GM23338 (cell line): ENCODE data around the gene ABCA7. TPM values are rescaled to one million over a fixed set of nuclear protein-coding genes. Genes with fewer than 3 reads are reported as not detected.

Experiments
- ATAC-seq: fragments of 200-7000 bp; cut with Tn5 transposase; 3 replicates; pipeline ENCODE4 v1.9.1; 2020
- DNase-seq: peaks from one replicate; pipeline ENCODE4 v3.0.0-alpha.2; 2015; ENCODE audit warnings: low spot score
- H2AFZ ChIP-seq: fragments of 200-600 bp; sonication (generic); 2 replicates; pipeline ENCODE4 v1.8.0; 2016; ENCODE audit warnings: antibody characterized with exemption, mild to moderate bottlenecking, moderate library complexity
- H3F3A ChIP-seq: fragments of 200-600 bp; sonication (generic); replicated peaks from 2 replicates; pipeline ENCODE4 v1.8.0; 2017; ENCODE audit warnings: antibody characterized with exemption, mixed run types, low read depth
- H3K27ac ChIP-seq: fragments of 200-600 bp; sonication (generic); 2 replicates; pipeline ENCODE4 v1.6.1; 2016; ENCODE audit warnings: low read depth
- H3K27me3 ChIP-seq: fragments of 200-600 bp; sonication (generic); 2 replicates; pipeline ENCODE4 v1.8.0; 2016; ENCODE audit warnings: mild to moderate bottlenecking, mixed run types, moderate library complexity; ENCODE audit not compliant: insufficient read depth
- H3K36me3 ChIP-seq: fragments of 200-600 bp; sonication (generic); 2 replicates; pipeline ENCODE4 v1.8.0; 2016; ENCODE audit warnings: mild to moderate bottlenecking; ENCODE audit not compliant: insufficient read depth
- H3K4me1 ChIP-seq: fragments of 200-600 bp; sonication (generic); 2 replicates; pipeline ENCODE4 v1.8.0; 2016; ENCODE audit warnings: mild to moderate bottlenecking, moderate library complexity; ENCODE audit not compliant: insufficient read depth
- H3K4me2 ChIP-seq: fragments of 200-600 bp; sonication (generic); 2 replicates; pipeline ENCODE4 v1.7.1; 2017; ENCODE audit warnings: mixed run types
- H3K4me3 ChIP-seq: fragments of 200-600 bp; sonication (generic); 2 replicates; pipeline ENCODE4 v1.6.1; 2016; ENCODE audit warnings: mixed run types
- H3K79me2 ChIP-seq: fragments of 200-600 bp; sonication (generic); replicated peaks from 2 replicates; pipeline ENCODE4 v1.8.0; 2017; ENCODE audit warnings: mild to moderate bottlenecking; ENCODE audit not compliant: insufficient read depth
- H3K9me2 ChIP-seq: fragments of 200-600 bp; sonication (generic); 2 replicates; pipeline ENCODE4 v1.8.0; 2017; ENCODE audit not compliant: insufficient read depth
- H4K20me1 ChIP-seq: fragments of 200-600 bp; sonication (generic); replicated peaks from 2 replicates; pipeline ENCODE4 v1.8.0; 2017; ENCODE audit warnings: mild to moderate bottlenecking; ENCODE audit not compliant: insufficient read depth
- H3K27ac Mint-ChIP-seq: 2 replicates; pipeline ENCODE4 v1.8.0; 2020; ENCODE audit warnings: inconsistent platforms, mild to moderate bottlenecking, moderate library complexity, mixed read lengths
- H3K27me3 Mint-ChIP-seq: 3 replicates; pipeline ENCODE4 v1.8.0; 2022; ENCODE audit warnings: low read depth, mild to moderate bottlenecking, moderate library complexity, mixed read lengths, inconsistent platforms; ENCODE audit not compliant: insufficient read depth, poor library complexity
- H3K36me3 Mint-ChIP-seq: 3 replicates; pipeline ENCODE4 v1.8.0; 2021; ENCODE audit warnings: low read depth, mild to moderate bottlenecking, inconsistent platforms, moderate library complexity, mixed read lengths
- H3K4me1 Mint-ChIP-seq: 3 replicates; pipeline ENCODE4 v1.8.0; 2020; ENCODE audit warnings: mild to moderate bottlenecking, inconsistent platforms, mixed read lengths
- H3K4me3 Mint-ChIP-seq: 3 replicates; pipeline ENCODE4 v1.8.0; 2021; ENCODE audit warnings: moderate library complexity, mild to moderate bottlenecking, inconsistent platforms, mixed read lengths
- H3K9me3 Mint-ChIP-seq: 3 replicates; pipeline ENCODE4 v1.8.0; 2020; ENCODE audit warnings: moderate library complexity, mild to moderate bottlenecking, inconsistent platforms, mixed read lengths
- CREB1 ChIP-seq: fragments of 250-450 bp; sonication (Bioruptor Pico); IDR thresholded peaks from 2 replicates; pipeline ENCODE4 v1.5.0; 2020; ENCODE audit warnings: low read depth, mild to moderate bottlenecking, moderate library complexity
- EZH2 ChIP-seq: fragments of 200-600 bp; sonication (generic); IDR thresholded peaks from one replicate; pipeline ENCODE4 v1.8.0; 2017; ENCODE audit warnings: antibody characterized with exemption, mild to moderate bottlenecking, low read depth; ENCODE audit not compliant: unreplicated experiment
- EZH2phosphoT487 ChIP-seq: fragments of 200-600 bp; sonication (generic); IDR thresholded peaks from one replicate; pipeline ENCODE4 v1.8.1; 2018; ENCODE audit warnings: antibody characterized with exemption; ENCODE audit not compliant: unreplicated experiment
- NANOG ChIP-seq: IDR thresholded peaks from 2 replicates; pipeline ENCODE4 v1.6.1; 2016; ENCODE audit warnings: antibody characterized with exemption, borderline replicate concordance
- POLR2AphosphoS5 ChIP-seq: IDR thresholded peaks from 2 replicates; pipeline ENCODE4 v1.6.1; 2016; ENCODE audit warnings: antibody characterized with exemption, low read depth
- STAT1 ChIP-seq: IDR thresholded peaks from one replicate; pipeline ENCODE4 v1.6.1; 2016; ENCODE audit warnings: antibody characterized with exemption; ENCODE audit not compliant: unreplicated experiment
- ZNF114 ChIP-seq: fragments of 250-450 bp; sonication (Bioruptor Pico); IDR thresholded peaks from 2 replicates; pipeline ENCODE4 v1.5.0; 2020; ENCODE audit warnings: mild to moderate bottlenecking, moderate library complexity
- ZNF331 ChIP-seq: fragments of 250-450 bp; sonication (Bioruptor Pico); IDR thresholded peaks from 2 replicates; pipeline ENCODE4 v1.5.0; 2020; ENCODE audit warnings: low read depth, mild to moderate bottlenecking, moderate library complexity
- polyA plus RNA-seq: library from polyadenylated mRNA; unstranded; fragments of >200 nt; fragmentation: Nextera tagmentation; extraction: Ambion mirVana; gene quantifications from 2 replicates; pipeline ENCODE4 v1.2.1, GENCODE V29; 2016
- total RNA-seq: library from RNA; depleted of rRNA; stranded (reverse); fragments of >200 nt; shearing (Covaris generic); gene quantifications from 2 replicates; pipeline ENCODE4 v1.2.3, GENCODE V29; 2014
- TF ChIP-seq, protein P1 (sequence below), 2 experiments: fragments of 200-600 bp in 1 of 2; sonication (generic) in 1 of 2; conservative IDR thresholded peaks; 2 replicates each; pipeline versions ENCODE4 v1.5.1 to v1.6.1; 2016 to 2017; ENCODE audit warnings: antibody characterized with exemption in 2 of 2, low read depth in 2 of 2, mild to moderate bottlenecking in 2 of 2, moderate library complexity in 1 of 2
- TF ChIP-seq, protein P2 (sequence below): fragments of 250-450 bp; sonication (Bioruptor Pico); IDR thresholded peaks from 2 replicates; pipeline ENCODE4 v1.5.0; 2020; ENCODE audit warnings: mild to moderate bottlenecking, moderate library complexity
- TF ChIP-seq, protein P3 (sequence below): IDR thresholded peaks from one replicate; pipeline ENCODE4 v1.6.1; 2018; ENCODE audit warnings: antibody characterized with exemption; ENCODE audit not compliant: unreplicated experiment

ABCA7 gene
- total and polyA plus RNA-seq, 2 experiments from 2014 or later: 22.2 to 27.4 TPM

DNA sequence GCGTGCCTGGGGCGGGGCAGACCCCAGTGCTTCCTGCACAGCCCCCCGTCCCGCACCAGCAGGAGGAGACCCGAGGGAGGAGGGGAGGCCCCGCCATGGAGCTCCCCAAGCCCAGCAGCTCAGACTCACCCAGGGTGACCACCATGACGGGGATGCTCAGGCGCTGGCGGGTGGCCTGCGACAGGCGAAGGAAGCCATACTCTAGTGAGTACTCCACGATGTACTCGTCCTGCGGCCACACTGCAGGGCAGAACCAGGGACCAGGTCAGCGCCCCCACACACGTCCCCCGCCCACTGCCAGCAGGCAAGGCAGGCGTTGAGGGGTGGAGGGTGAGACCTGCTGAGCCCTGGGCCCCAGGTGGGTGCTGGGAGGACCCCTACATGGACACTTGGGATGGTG, 27.6 kb upstream of the ABCA7 start:
- Mint-ChIP-seq H3K4me1 (peaks cover 17% of the 10 kb centered on the region), H3K9me3 (no peaks in the 10 kb centered on the region), H3K27ac (no peak overlapping the region), H3K27me3 (peaks cover 7% of the 10 kb centered on the region), H3K36me3 (peaks cover 3% of the 10 kb centered on the region; the same call in 2 of the 3 replicates), H3K4me3 (no peak overlapping the region)
- Histone ChIP-seq H3K4me3 (no peak overlapping the region), H3K27me3 (no peaks in the 10 kb centered on the region), H3K79me2 (peaks cover 37% of the 10 kb centered on the region), H3F3A (peaks cover 6% of the 10 kb centered on the region; the same call in 1 of the 2 replicates), H3K36me3 (no peaks in the 10 kb centered on the region), H3K4me1 (peaks cover 5% of the 10 kb centered on the region; the same call in 1 of the 2 replicates), H2AFZ (no peak overlapping the region), H3K4me2 (no peak overlapping the region), H3K27ac (no peak overlapping the region), H3K9me2 (no peaks in the 10 kb centered on the region), H4K20me1 (peaks cover 18% of the 10 kb centered on the region)
- TF ChIP-seq NANOG: no peak
- TF ChIP-seq POLR2AphosphoS5: no peak
- TF ChIP-seq ZNF114 (CRISPR knock-in tag): no peak
- DNase-seq: no peak
- no peak for ATAC-seq

DNA sequence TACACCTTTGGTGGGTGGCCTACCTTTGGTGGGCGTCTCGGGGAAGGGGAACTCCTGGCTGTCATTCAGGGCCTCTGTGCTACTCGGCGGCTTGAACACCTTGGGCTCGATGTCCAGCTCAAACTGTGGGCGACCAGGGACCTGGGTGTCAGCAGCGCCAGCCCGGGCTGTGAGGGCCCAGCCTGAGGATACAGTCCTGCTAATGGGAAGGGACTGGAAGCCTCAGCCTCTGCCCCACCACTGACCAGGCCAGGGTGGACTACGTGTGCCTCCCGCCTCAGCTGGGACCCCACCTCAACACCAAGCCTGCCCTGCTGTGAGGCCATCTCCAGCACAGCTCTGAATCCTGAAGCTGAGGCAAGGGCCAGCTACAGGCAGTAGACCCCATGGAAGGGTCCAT, 26.7 kb upstream of the ABCA7 start:
- H3K36me3 Mint-ChIP-seq: peaks cover 3% of the 10 kb centered on the region; the same call in 2 of the 3 replicates
- no peak overlapping the region for H3K27ac Mint-ChIP-seq
- Histone ChIP-seq H4K20me1 (peaks cover 23% of the 10 kb centered on the region), H3K9me2 (no peaks in the 10 kb centered on the region), H3K27ac (no peak overlapping the region), H3K79me2 (peaks cover 46% of the 10 kb centered on the region), H3K4me1 (peaks cover 6% of the 10 kb centered on the region; the same call in 1 of the 2 replicates), H3F3A (peaks cover 6% of the 10 kb centered on the region; the same call in 1 of the 2 replicates), H3K4me3 (no peak overlapping the region), H3K27me3 (no peaks in the 10 kb centered on the region), H3K36me3 (no peaks in the 10 kb centered on the region), H2AFZ (no peak overlapping the region), H3K4me2 (no peak overlapping the region)
- DNase-seq (no peak), ATAC-seq (no peak)
- H3K9me3 Mint-ChIP-seq: no peaks in the 10 kb centered on the region
- peaks cover 23% of the 10 kb centered on the region for H3K4me1 Mint-ChIP-seq
- no peak overlapping the region for H3K4me3 Mint-ChIP-seq
- peaks cover 7% of the 10 kb centered on the region for H3K27me3 Mint-ChIP-seq
- TF ChIP-seq, protein P1, sequence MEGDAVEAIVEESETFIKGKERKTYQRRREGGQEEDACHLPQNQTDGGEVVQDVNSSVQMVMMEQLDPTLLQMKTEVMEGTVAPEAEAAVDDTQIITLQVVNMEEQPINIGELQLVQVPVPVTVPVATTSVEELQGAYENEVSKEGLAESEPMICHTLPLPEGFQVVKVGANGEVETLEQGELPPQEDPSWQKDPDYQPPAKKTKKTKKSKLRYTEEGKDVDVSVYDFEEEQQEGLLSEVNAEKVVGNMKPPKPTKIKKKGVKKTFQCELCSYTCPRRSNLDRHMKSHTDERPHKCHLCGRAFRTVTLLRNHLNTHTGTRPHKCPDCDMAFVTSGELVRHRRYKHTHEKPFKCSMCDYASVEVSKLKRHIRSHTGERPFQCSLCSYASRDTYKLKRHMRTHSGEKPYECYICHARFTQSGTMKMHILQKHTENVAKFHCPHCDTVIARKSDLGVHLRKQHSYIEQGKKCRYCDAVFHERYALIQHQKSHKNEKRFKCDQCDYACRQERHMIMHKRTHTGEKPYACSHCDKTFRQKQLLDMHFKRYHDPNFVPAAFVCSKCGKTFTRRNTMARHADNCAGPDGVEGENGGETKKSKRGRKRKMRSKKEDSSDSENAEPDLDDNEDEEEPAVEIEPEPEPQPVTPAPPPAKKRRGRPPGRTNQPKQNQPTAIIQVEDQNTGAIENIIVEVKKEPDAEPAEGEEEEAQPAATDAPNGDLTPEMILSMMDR (conservative IDR thresholded peaks at IDR 0.05; ENCODE audit: low read depth in 2 of 2): no peak
- TF ChIP-seq, protein P2, sequence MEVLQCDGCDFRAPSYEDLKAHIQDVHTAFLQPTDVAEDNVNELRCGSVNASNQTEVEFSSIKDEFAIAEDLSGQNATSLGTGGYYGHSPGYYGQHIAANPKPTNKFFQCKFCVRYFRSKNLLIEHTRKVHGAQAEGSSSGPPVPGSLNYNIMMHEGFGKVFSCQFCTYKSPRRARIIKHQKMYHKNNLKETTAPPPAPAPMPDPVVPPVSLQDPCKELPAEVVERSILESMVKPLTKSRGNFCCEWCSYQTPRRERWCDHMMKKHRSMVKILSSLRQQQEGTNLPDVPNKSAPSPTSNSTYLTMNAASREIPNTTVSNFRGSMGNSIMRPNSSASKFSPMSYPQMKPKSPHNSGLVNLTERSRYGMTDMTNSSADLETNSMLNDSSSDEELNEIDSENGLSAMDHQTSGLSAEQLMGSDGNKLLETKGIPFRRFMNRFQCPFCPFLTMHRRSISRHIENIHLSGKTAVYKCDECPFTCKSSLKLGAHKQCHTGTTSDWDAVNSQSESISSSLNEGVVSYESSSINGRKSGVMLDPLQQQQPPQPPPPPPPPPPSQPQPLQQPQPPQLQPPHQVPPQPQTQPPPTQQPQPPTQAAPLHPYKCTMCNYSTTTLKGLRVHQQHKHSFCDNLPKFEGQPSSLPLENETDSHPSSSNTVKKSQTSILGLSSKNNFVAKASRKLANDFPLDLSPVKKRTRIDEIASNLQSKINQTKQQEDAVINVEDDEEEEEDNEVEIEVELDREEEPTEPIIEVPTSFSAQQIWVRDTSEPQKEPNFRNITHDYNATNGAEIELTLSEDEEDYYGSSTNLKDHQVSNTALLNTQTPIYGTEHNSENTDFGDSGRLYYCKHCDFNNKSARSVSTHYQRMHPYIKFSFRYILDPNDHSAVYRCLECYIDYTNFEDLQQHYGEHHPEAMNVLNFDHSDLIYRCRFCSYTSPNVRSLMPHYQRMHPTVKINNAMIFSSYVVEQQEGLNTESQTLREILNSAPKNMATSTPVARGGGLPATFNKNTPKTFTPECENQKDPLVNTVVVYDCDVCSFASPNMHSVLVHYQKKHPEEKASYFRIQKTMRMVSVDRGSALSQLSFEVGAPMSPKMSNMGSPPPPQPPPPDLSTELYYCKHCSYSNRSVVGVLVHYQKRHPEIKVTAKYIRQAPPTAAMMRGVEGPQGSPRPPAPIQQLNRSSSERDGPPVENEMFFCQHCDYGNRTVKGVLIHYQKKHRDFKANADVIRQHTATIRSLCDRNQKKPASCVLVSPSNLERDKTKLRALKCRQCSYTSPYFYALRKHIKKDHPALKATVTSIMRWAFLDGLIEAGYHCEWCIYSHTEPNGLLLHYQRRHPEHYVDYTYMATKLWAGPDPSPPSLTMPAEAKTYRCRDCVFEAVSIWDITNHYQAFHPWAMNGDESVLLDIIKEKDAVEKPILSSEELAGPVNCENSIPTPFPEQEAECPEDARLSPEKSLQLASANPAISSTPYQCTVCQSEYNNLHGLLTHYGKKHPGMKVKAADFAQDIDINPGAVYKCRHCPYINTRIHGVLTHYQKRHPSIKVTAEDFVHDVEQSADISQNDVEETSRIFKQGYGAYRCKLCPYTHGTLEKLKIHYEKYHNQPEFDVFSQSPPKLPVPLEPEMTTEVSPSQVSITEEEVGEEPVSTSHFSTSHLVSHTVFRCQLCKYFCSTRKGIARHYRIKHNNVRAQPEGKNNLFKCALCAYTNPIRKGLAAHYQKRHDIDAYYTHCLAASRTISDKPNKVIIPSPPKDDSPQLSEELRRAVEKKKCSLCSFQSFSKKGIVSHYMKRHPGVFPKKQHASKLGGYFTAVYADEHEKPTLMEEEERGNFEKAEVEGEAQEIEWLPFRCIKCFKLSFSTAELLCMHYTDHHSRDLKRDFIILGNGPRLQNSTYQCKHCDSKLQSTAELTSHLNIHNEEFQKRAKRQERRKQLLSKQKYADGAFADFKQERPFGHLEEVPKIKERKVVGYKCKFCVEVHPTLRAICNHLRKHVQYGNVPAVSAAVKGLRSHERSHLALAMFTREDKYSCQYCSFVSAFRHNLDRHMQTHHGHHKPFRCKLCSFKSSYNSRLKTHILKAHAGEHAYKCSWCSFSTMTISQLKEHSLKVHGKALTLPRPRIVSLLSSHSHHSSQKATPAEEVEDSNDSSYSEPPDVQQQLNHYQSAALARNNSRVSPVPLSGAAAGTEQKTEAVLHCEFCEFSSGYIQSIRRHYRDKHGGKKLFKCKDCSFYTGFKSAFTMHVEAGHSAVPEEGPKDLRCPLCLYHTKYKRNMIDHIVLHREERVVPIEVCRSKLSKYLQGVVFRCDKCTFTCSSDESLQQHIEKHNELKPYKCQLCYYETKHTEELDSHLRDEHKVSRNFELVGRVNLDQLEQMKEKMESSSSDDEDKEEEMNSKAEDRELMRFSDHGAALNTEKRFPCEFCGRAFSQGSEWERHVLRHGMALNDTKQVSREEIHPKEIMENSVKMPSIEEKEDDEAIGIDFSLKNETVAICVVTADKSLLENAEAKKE (CRISPR knock-in tag): no peak
- TF ChIP-seq STAT1: no peak
- TF ChIP-seq EZH2phosphoT487: no peak
- no peak for TF ChIP-seq ZNF114 (CRISPR knock-in tag)
- no peak for TF ChIP-seq CREB1 (CRISPR knock-in tag)
- no peak for TF ChIP-seq EZH2
- TF ChIP-seq ZNF331 (CRISPR knock-in tag): no peak
- TF ChIP-seq, protein P3, sequence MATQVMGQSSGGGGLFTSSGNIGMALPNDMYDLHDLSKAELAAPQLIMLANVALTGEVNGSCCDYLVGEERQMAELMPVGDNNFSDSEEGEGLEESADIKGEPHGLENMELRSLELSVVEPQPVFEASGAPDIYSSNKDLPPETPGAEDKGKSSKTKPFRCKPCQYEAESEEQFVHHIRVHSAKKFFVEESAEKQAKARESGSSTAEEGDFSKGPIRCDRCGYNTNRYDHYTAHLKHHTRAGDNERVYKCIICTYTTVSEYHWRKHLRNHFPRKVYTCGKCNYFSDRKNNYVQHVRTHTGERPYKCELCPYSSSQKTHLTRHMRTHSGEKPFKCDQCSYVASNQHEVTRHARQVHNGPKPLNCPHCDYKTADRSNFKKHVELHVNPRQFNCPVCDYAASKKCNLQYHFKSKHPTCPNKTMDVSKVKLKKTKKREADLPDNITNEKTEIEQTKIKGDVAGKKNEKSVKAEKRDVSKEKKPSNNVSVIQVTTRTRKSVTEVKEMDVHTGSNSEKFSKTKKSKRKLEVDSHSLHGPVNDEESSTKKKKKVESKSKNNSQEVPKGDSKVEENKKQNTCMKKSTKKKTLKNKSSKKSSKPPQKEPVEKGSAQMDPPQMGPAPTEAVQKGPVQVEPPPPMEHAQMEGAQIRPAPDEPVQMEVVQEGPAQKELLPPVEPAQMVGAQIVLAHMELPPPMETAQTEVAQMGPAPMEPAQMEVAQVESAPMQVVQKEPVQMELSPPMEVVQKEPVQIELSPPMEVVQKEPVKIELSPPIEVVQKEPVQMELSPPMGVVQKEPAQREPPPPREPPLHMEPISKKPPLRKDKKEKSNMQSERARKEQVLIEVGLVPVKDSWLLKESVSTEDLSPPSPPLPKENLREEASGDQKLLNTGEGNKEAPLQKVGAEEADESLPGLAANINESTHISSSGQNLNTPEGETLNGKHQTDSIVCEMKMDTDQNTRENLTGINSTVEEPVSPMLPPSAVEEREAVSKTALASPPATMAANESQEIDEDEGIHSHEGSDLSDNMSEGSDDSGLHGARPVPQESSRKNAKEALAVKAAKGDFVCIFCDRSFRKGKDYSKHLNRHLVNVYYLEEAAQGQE: no peak
